Measurements from ENCODE around the gene HRH1. TPM values are rescaled to one million over a fixed set of nuclear protein-coding genes. Genes with fewer than 3 reads are reported as not detected.
"Not testable (repeated sequence)": the region's sequence is repeated elsewhere in the genome, so short reads cannot be mapped to it uniquely, and the experiment has no call there.

The HRH1 gene, protein sequence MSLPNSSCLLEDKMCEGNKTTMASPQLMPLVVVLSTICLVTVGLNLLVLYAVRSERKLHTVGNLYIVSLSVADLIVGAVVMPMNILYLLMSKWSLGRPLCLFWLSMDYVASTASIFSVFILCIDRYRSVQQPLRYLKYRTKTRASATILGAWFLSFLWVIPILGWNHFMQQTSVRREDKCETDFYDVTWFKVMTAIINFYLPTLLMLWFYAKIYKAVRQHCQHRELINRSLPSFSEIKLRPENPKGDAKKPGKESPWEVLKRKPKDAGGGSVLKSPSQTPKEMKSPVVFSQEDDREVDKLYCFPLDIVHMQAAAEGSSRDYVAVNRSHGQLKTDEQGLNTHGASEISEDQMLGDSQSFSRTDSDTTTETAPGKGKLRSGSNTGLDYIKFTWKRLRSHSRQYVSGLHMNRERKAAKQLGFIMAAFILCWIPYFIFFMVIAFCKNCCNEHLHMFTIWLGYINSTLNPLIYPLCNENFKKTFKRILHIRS
- total RNA-seq (2014; rRNA removed; shearing (Covaris generic)): 16.1 and 16.7 TPM in 2 replicates
- polyA plus RNA-seq (2015; cell fraction: cytosol; rRNA removed): 11.4 and 12.4 TPM in 2 replicates
- polyA plus RNA-seq (2015; cell fraction: nucleus; rRNA removed): 16.2 and 22.3 TPM in 2 replicates

DNA sequence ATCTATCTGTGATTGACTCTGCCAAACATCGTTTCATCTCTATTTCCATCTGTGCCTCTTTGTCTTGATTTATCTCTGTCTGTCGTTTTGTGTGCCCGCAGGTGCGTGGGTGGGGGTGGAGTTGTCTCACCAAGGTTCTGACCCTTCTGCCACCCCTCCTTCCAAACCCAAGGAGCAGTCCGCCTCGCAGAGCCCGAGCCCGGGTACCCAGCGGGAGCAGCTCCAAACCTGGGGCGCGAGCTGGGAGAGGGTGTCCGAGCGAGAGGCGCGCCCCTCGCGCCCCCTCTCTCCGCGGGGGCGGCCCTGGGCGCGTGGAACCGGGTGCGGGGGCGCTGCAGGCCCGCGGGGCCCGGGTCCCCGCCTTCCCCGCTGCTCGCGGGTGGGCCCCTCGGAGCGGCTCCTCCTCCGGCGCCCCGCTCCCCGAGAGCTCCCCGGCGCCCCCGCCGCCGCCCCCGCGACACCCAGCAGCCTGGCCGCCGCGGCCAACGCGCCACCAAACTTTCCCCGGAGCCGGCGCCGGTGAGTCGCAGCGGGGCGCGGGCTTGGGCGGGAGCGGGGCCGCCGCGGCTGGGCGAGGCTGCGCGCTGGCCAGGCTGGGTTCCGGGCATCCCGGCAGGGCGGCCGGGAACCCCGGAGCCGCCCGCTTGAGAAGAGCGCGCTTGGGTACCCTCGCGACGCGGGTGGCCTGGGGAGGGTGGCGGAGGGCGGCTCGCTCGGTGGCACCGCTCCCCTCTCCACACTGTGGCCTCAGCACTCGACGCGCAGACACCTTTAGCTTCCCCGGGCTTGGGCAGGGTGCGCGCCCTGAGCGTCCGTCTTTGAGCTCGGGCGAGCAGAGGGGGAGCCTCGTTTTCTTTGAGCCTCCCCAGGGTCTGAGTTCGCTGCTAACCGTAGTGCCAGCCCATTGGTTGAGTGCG is at the start of gene HRH1:
HRH1 (plus strand) TSS at position 458 of the 917 bp plus-strand sequence. CDS start 104,545 bp downstream, outside the sequence.
- DNase-seq (ENCODE audit: low read depth): no peak

DNA sequence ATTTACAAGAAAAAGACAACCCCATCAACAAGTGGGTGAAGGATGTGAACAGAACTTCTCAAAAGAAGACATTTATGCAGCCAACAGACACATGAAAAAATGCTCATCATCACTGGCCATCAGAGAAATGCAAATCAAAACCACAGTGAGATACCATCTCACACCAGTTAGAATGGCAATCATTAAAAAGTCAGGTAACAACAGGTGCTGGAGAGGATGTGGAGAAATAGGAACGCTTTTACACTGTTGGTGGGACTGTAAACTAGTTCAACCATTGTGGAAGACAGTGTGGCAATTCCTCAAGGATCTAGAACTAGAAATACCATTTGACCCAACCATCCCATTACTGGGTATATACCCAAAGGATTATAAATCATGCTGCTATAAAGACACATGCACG is 41.0 kb upstream of the HRH1 start:
- not testable (repeated sequence) for DNase-seq (ENCODE audit: low read depth)

DNA sequence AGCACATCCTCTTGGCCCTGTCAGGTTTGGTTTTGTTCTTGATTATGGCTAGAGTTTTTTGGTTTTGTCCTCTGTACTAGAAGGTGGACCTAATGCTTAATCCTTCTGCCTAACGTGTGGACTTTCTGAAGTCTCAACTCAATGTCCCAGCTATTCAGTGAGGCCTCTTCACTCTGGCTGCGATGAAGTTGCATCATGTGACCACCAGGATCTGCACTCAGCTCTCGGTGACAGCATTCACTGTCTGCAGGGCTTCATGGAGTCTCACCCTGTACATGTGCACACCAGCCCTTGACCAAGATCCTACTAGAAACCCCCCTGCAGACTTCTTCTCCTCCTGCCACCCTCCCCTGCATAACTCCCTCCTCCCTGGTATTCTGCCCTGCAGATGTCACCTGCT is 38.7 kb upstream of the HRH1 start:
- no peak for DNase-seq (ENCODE audit: low read depth)

DNA sequence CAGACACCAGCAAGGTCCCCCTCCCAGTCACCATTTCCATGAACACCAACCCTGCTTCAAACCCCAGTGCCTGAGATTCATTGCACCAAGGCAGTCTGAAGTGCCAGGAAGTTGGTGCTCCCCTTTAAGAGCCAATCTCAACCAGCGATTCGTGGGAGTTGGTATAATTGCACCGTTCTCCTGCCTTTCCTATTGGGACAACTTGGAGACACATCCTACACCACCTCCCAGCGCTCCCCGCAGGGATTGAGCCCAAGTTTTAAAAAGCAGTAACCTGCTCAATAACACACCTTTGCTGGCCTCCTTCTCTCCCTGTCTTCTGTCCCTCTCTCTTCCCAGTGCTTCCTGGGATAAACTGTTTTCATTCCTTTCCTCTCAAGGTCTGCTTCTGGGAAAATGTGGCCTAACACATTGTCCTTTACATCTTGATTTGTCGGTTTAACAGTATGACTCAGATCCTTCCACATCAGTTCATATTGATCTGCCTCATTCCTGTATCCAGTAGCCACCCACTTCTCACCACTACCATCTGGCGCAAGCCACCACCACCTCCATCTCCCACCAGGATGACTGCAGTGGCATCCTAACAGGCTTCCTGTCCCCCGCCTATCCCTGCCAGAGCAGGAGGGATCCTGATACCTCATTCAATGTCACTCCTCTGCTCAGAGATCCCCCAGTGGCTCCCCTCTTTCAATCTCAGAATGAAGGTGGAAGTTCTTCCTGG is 37.8 kb upstream of the HRH1 start:
- DNase-seq (ENCODE audit: low read depth): peak; percentile 15

DNA sequence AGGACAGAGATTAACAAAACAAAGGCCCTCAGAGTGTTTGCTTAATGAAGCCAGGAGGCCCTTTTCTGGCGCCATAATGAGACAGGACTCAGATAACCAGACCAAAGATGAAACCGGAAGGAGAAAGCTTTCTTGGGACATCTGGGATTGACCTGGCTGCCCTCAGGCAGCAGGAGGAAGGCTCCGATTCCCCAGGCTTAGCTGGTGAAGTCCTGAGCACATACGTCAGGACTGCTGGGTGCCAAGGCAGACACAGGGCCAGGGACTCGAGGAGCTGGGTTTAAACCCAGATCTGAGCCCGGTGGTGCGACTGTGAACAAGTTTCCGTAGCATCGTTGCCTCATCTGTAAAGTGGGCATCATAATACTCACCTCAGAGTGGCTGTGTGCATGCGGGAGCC is 36.7 kb upstream of the HRH1 start:
- DNase-seq (ENCODE audit: low read depth): no peak

DNA sequence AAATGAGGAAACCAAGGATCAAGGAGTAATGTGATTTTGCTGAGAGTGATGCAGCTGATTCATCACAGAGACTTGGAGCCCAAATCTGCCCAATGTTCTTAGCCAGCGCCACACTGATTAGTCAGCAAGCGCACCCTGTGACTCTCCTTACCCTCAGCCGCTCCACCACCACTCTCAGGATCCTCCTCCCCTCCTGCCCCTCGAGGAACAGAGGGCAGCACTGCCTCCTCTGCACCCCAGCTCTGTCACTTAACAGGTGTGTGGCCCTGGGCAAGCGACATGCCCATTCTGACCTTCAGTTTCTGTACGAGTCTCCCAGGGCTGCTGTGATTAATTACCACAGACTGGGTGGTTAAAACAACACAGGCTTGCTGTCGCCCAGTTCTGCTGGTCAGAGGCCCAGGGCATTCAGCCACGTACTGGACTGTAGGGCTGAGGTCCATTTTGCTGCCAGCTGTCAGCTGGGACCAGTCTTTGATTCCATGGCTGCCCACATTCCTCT is 36.1 kb upstream of the HRH1 start:
- DNase-seq (ENCODE audit: low read depth): peak; percentile 56

DNA sequence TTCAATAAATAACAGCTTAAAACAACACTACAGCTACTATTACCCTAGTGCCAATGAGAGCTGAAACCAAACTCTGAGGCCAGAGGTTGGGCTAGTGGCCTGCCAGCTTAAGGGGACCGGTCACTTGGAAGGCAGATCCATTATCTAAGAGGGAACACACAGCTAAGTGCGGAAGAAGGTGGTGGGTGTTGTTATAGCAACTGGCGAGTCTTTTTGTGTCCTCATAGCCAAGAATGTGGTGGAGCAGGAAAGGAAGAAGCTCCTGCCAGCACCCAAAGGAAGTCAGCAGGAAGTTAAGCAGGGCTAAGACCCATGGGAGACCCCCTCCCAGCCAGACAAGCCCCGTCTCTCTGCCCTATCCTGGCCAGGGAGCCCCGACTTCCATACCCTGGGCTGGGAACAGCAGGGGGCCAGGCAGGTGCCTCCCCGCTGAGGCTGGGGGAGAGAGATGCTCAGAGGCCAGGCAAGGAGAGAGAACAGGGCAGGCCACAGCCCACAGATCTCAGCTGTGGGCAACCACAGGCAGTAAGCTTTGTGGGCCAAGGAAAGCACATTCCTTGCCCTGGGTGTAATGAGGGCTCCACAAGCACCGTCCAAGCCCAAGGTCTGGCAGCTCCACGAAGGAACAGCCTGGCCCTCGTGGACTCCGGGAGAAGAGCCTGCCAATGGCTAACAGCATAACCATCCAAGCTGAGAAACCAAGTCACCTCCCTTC is 34.0 kb upstream of the HRH1 start:
- DNase-seq (ENCODE audit: low read depth): no peak

DNA sequence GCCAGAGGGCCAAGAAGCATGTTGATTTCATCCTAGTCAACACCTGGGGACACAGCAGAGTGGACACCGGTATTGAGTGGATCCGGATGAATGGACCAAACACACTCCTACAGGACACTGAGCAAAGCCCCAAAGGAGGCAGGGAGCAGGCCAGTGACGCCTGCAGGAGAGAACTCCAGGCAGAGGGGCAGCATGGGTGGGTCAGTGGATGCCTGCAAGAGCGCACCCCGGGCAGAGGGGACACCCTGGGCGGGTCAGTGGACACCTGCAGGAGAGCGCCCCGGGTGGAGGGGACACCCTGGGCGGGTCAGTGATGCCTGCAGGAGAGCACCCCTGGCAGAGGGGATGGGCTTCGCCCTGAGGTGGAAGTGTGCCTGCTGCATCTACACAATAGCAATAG is 27.6 kb upstream of the HRH1 start:
- DNase-seq (ENCODE audit: low read depth): no peak

DNA sequence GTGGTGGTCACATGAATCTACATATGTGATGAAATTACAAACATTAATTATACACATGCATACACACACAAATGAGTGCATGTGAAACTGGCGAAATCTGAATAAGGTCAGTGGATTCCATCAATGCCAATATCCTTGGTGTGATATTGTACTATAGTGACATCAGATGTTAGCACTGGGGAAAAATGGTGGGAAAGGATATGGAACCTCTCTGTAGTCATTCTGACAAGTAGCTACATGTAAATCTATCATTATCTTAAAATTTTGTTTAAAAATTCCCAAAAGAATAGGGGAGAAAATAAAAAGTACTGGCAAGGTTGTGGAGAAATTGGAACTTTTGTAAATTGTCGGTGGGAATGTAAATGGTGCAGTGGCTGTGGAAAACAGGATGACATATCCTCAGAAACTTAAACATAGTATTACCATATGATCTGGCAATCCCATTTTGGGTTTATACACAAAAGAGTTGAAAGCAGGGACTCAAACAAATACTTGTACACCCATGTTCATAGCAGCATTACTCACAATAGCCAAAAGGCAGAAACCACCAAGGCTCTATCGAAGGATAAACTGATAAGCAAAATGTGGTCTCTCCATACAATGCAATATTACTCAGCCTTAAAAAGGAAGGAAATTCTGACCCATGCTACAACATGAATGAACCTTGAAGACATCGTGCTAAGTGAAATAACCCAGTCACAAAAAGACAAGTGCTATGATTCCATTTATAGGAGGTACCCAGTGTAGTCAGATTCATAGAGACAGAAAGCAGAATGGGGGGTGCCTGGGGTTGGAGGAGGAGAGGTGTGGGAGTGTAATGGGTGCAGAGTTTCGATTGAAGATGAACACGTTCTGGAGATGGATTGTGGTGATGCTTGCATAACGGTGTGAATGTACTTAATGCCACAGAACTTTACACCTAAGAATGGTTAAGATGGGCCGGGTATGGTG is 25.3 kb upstream of the HRH1 start:
- no peak for DNase-seq (ENCODE audit: low read depth)

DNA sequence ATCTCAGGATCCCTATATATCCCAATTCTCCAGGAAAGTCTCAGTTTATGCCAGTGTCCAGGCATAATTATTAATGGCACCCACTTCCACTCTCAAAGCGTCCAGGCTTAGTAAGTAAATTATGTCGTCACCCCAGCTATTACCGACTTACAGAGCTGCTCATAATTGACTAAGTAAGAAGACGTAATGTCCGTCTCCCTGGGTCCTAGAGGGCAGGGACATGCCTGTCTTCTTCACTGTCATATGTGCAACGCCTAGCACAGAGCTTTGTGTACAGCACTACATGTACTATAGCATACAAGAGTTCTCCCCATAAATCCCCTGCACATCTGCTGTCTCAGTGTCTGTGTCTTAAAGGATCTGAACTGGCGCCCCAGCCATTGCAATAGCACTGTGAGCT is 23.9 kb upstream of the HRH1 start:
- DNase-seq (ENCODE audit: low read depth): no peak

DNA sequence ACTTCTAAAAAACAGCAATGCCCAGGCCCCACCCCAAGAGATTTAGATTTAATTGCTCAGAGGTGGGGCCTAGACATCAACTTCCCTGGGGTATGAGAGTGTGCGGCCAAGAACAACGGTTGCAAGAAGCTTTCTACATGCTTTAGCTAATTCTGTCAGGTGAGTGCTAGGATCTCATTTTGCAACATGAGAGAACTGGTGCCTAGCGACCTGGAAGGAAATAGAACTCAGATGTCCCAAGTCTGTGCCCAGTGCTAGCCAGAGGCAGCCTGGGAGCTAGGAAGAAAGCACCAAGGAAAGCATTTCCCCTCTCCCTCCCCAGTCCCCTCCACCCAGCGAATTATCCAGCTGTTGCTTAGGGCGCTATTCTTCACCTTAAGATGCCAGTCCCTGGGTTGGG is 22.9 kb upstream of the HRH1 start:
- DNase-seq (ENCODE audit: low read depth): no peak

DNA sequence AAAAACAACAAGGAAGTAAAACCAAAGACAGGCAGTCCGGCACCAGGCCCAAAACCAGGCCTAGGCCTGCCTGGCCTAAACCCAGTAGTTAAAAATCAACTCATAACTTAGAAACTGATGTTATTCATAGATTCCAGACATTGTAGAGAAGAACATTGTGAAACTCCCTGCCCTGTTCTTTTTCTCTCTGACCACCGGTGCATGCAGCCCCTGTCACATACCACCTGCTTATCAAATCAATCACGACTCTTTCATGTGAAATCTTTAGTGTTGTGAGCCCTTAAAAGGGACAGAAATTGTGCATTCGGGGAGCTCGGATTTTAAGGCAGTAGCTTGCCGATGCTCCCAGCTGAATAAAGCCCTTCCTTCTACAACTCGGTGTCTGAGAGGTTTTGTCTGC is 22.4 kb upstream of the HRH1 start:
- not testable (repeated sequence) for DNase-seq (ENCODE audit: low read depth)

DNA sequence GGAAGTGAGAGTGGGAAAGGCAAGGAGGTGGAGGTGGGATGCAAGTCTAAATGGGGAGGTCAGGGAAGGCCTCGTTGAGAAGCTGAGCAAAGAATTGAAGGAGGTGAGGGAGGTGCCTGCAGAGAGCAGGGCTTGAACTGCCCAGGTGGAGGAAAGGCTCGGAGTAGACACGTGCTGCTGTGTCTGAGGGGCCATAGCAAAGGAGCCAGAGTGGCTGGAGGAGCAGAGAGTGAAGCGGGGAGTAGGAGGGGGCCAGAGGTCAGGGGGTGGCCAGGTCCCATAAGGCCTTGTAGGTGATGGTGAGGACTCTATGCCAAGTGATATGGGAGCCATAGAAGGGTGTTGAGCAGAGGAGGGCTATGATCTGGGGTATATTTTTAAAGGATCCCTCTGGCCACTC is 21.4 kb upstream of the HRH1 start:
- no peak for DNase-seq (ENCODE audit: low read depth)

DNA sequence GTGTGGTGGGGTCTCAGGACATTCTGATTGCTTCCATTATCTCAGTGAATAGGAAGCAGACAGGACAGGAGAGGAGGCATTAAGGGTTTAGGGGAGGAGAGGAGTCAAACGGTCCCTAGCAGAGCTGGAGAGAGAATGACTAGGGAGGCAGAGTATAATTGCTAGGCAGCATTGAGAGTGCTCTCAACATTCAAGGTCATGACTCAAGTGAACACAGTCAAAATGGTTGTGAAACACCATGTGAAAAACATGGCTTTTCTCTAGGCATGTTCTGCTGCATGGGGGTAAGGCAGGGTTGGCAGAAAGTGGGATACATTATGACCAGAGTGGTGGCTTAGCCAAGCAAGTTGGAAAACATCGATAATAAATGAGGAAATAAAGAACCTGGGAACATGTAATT is 19.5 kb upstream of the HRH1 start:
- DNase-seq (ENCODE audit: low read depth): no peak

DNA sequence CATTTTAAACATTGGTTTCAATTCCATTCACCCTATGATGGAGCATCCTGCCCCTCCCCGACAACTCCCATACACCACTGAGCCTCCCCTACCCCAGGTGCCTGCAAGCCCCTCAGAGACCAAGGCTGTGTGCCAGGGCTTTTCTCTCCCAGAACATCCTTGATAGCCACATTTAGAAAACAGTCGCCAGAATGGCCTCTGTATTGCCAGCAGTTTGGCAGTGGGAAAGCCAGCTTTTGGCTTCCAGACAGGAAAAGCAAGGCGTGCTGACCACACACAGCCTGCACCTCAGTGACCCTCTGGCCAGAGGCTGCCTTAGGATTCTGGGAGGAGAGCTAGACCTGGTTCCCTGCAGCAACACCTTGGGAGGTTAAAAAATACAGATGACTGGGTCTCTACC is 18.2 kb upstream of the HRH1 start:
- no peak for DNase-seq (ENCODE audit: low read depth)

DNA sequence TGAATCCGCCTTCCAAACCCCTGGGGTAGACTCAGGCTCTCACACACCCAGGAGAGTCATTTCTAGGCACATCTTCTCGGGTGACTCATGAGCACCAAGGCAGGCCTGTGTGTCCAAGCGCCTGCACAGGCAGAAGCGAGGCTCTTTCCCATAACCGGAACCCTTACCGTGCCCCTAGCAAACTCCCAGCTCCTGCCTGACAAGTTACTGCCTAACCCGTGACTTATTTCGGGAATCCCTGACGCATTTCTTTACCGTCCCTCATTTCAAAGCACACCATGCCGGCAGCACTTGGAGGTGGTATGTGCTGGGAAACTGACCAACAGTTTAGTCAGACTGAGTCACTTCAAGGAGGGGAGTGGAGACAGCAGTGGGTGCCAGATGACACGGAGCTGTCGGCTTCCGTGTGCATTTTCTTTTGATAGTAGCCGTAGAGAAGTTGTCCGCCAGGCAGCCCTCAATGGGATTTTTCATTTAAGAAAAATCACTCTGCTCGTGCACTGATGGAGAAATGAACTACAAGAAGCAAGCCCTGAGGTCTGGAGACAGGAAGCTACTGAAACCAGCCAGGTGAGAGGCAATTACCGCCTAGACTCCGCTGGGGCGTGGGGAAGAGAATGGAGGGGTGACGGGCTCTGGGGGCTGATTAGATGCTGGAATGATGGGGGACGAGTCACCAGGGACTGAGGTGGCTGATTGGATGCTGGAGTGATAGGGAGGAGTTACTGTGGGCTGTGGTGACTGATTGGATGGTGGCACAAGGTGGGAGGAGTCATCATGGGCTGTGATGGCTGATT is 17.3 kb upstream of the HRH1 start:
- DNase-seq (ENCODE audit: low read depth): peak; percentile 100

DNA sequence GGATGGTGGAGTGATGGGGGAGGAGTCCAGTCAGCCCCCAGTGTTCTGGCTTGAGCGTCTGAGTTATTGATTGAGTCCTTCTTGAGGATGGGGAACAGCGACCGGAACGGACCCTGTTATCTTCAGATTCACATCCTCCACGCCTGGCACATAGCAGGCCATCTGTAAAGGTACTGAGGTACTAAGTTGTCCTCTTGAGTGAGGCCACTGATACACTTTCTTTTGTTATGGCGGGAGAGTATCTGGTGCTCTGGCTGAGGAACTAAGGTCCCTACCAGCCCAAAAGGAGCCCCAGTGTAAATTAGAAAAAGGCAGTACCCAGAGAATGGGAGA is 16.7 kb upstream of the HRH1 start:
- DNase-seq (ENCODE audit: low read depth): no peak

DNA sequence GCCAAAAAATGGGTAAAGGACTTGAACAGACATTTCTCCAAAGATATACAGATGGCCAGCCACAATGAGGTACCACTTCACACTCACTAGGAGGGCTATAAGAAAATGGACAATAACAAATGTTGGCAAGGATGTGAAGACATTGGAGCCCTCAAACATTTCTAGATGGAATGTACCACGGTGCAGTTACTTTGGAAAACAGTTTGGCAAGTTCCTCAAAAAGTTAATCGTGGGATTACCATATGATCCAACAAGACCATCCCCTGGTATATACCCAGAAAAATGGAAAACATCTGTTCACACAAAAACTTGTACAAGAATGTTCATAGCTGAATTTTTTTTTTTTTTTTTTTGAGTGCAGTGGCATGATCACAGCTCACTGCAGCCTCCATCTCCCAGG is 15.9 kb upstream of the HRH1 start:
- DNase-seq (ENCODE audit: low read depth): no peak

Data from HT1080 (cell line).